Astrocyte (in vitro differentiated cells and primary cell): Measurements from ENCODE around the gene CKLF.

Experiments
- CTCF ChIP-seq: IDR thresholded peaks from 2 replicates; pipeline ENCODE4 v1.5.1; 2011; ENCODE audit warnings: low read depth, mild to moderate bottlenecking, inconsistent platforms, low read length, moderate library complexity; ENCODE audit not compliant: insufficient read depth
- EZH2 ChIP-seq: IDR thresholded peaks from 2 replicates; pipeline ENCODE4 v1.6.1; 2012; ENCODE audit warnings: mild to moderate bottlenecking, low read length, inconsistent platforms; ENCODE audit not compliant: insufficient read depth

GRCh38 chr16:66534376-66534799 is 18.0 kb upstream of the CKLF start:
- TF ChIP-seq CTCF (no peak), EZH2 (no peak)
